CD14-positive monocyte (primary cell): ENCODE results near the gene ABTB1. TPM values are rescaled to one million over a fixed set of nuclear protein-coding genes. Genes with fewer than 3 reads are reported as not detected.

ENCODE experiments used
- DNase-seq, 3 donors: peaks; one replicate each; pipeline ENCODE4 v3.0.0-alpha.2; 2011 to 2022
- H2AFZ ChIP-seq: 2 replicates; pipeline ENCODE4 v1.6.0; 2012; ENCODE audit warnings: mild to moderate bottlenecking, low read depth, low read length, inconsistent platforms; ENCODE audit not compliant: insufficient read depth, poor library complexity, severe bottlenecking
- H3K27ac ChIP-seq, 2 donors: 1 replicate in 1 of 2; 2 replicates in 1 of 2; pipeline ENCODE4 v1.5.1; 2012 to 2013; ENCODE audit warnings: low read length in 2 of 2, control low read depth in 1 of 2, inconsistent platforms in 1 of 2, low read depth in 1 of 2, mild to moderate bottlenecking in 1 of 2
- H3K27me3 ChIP-seq, 2 donors: one replicate each; pipeline versions ENCODE4 v1.6.0 to v1.6.1; 2011 to 2013; ENCODE audit warnings: low read length in 2 of 2; ENCODE audit not compliant: control insufficient read depth in 2 of 2, insufficient read depth in 2 of 2
- H3K36me3 ChIP-seq, 2 donors: replicated peaks in 1 of 2; 1 replicate in 1 of 2; 2 replicates in 1 of 2; pipeline versions ENCODE4 v1.5.1 to v1.6.1; 2012 to 2013; ENCODE audit warnings: low read length in 2 of 2, control low read depth in 1 of 2, inconsistent platforms in 1 of 2, mild to moderate bottlenecking in 1 of 2; ENCODE audit not compliant: insufficient read depth in 2 of 2, control insufficient read depth in 1 of 2
- H3K4me1 ChIP-seq, 2 donors: 1 replicate in 1 of 2; 2 replicates in 1 of 2; pipeline versions ENCODE4 v1.5.1 to v1.6.1; 2012 to 2013; ENCODE audit warnings: low read length in 2 of 2, control low read depth in 1 of 2, inconsistent platforms in 1 of 2, mild to moderate bottlenecking in 1 of 2, moderate library complexity in 1 of 2; ENCODE audit not compliant: insufficient read depth in 2 of 2, control insufficient read depth in 1 of 2
- H3K4me2 ChIP-seq: replicated peaks from 2 replicates; pipeline ENCODE3; 2012; ENCODE audit warnings: low read length, moderate library complexity, mild to moderate bottlenecking; ENCODE audit not compliant: poor library complexity, severe bottlenecking; ENCODE audit errors: extremely low read depth
- H3K4me3 ChIP-seq, 3 experiments: fragments of 200-600 bp in 1 of 3; sonication (generic) in 1 of 3; replicated peaks in 1 of 3; 1 replicate in 2 of 3; 2 replicates in 1 of 3; pipeline ENCODE4 v1.5.1; 2011 to 2013; ENCODE audit warnings: low read length in 3 of 3, mild to moderate bottlenecking in 3 of 3, control low read depth in 2 of 3, low read depth in 2 of 3, inconsistent platforms in 1 of 3, moderate library complexity in 1 of 3
- H3K79me2 ChIP-seq: 2 replicates; pipeline ENCODE4 v1.6.0; 2012; ENCODE audit warnings: mild to moderate bottlenecking, control low read depth, inconsistent platforms, low read length, moderate library complexity; ENCODE audit not compliant: insufficient read depth
- H3K9ac ChIP-seq: 2 replicates; pipeline ENCODE4 v1.6.0; 2017; ENCODE audit warnings: low read length, mild to moderate bottlenecking; ENCODE audit not compliant: insufficient read depth, poor library complexity, severe bottlenecking
- H3K9me3 ChIP-seq, 2 donors: replicated peaks in 1 of 2; 1 replicate in 1 of 2; 2 replicates in 1 of 2; pipeline versions ENCODE4 v1.5.1 to v1.6.1; 2012 to 2013; ENCODE audit warnings: low read length in 2 of 2, control low read depth in 1 of 2; ENCODE audit not compliant: control insufficient read depth in 1 of 2, insufficient read depth in 1 of 2
- H4K20me1 ChIP-seq: 2 replicates; pipeline ENCODE4 v1.6.0; 2012; ENCODE audit warnings: mild to moderate bottlenecking, low read length, control low read depth, moderate library complexity; ENCODE audit not compliant: insufficient read depth
- H3K27ac Mint-ChIP-seq, 7 donors: one replicate each; pipeline ENCODE4 v1.8.0; 2020; ENCODE audit warnings: mild to moderate bottlenecking in 7 of 7, mixed read lengths in 7 of 7, moderate library complexity in 6 of 7, inconsistent platforms in 2 of 7
- H3K27me3 Mint-ChIP-seq, 3 donors: one replicate each; pipeline ENCODE4 v1.8.0; 2021 to 2022; ENCODE audit warnings: low read depth in 3 of 3, mild to moderate bottlenecking in 3 of 3, mixed read lengths in 3 of 3, moderate library complexity in 3 of 3, inconsistent platforms in 1 of 3
- H3K36me3 Mint-ChIP-seq, 2 donors: one replicate each; pipeline ENCODE4 v1.8.0; 2020; ENCODE audit warnings: mixed read lengths in 2 of 2, inconsistent platforms in 1 of 2, mild to moderate bottlenecking in 1 of 2
- H3K4me1 Mint-ChIP-seq: one replicate; pipeline ENCODE4 v1.8.0; 2020; ENCODE audit warnings: mild to moderate bottlenecking, mixed read lengths
- H3K4me3 Mint-ChIP-seq, 2 donors: one replicate each; pipeline ENCODE4 v1.8.0; 2020; ENCODE audit warnings: mild to moderate bottlenecking in 2 of 2, mixed read lengths in 2 of 2, moderate library complexity in 1 of 2
- H3K9me3 Mint-ChIP-seq, 7 donors: one replicate each; pipeline ENCODE4 v1.8.0; 2020 to 2022; ENCODE audit warnings: mixed read lengths in 7 of 7, mild to moderate bottlenecking in 6 of 7, moderate library complexity in 6 of 7, inconsistent platforms in 2 of 7
- CTCF ChIP-seq: fragments of 200-600 bp; IDR thresholded peaks from one replicate; pipeline ENCODE4 v1.8.0; 2022; ENCODE audit warnings: antibody characterized with exemption, mild to moderate bottlenecking
- WGBS: methylation state at CpG from one replicate; pipeline ENCODE4 v1.1.5; 2013; ENCODE audit warnings: missing lambda C conversion rate; ENCODE audit not compliant: insufficient coverage; 5-methylcytosine and 5-hydroxymethylcytosine counted together
- intact Hi-C, 2 donors: fragments of 100-400 bp; cut with micrococcal nuclease; formaldehyde crosslinking; loops; one replicate each; pipeline versions ENCODE4 v1.15.0 to v1.15.1; 2023
- polyA plus RNA-seq, 3 donors: library from polyadenylated mRNA; depleted of rRNA in 1 of 3; unstranded in 2 of 3; stranded (reverse) in 1 of 3; fragments of 300-500 nt in 2 of 3; fragments of >200 nt in 1 of 3; fragmentation: Illumina TruSeq in 2 of 3; gene quantifications; 1 replicate in 2 of 3; 2 replicates in 1 of 3; pipeline ENCODE4 v1.2.3, GENCODE V29; 2012 to 2021

Gene ABTB1
- polyA plus RNA-seq, 3 donors = 107 to 246 (median 118) TPM

GRCh38 chr3:127637971-127638370, 34.8 kb upstream of the ABTB1 start:
- no peaks in the 10 kb centered on the region for H3K4me1 ChIP-seq
- no peak overlapping the region for H3K27ac ChIP-seq
- H3K4me1 Mint-ChIP-seq = peaks cover 2% of the 10 kb centered on the region
- no peaks in the 10 kb centered on the region for H3K36me3 ChIP-seq
- H3K9me3 ChIP-seq = no peaks in the 10 kb centered on the region
- H3K27ac Mint-ChIP-seq = no peak overlapping the region
- intact Hi-C loops = loop anchor here in 1 of 2 donors (10.0 kb wide), 1 partner anchor 53 kb away; no protein-coding TSS in a partner anchor
- H3K79me2 ChIP-seq = no peaks in the 10 kb centered on the region
- H3K4me3 ChIP-seq = no peak overlapping the region
- no peaks in the 10 kb centered on the region for H3K36me3 Mint-ChIP-seq
- no peak for DNase-seq
- no peak overlapping the region for H3K4me2 ChIP-seq
- no peak overlapping the region for H3K9ac ChIP-seq
- peaks cover 0 to 4% (median 2%) of the 10 kb centered on the region in 3 donors for H3K27me3 Mint-ChIP-seq
- H3K9me3 Mint-ChIP-seq = no peaks in the 10 kb centered on the region
- no peaks in the 10 kb centered on the region for H3K27me3 ChIP-seq
- TF ChIP-seq CTCF = no peak
- no peak overlapping the region for H3K4me3 Mint-ChIP-seq
- H4K20me1 ChIP-seq = no peaks in the 10 kb centered on the region
- no peak overlapping the region for H2AFZ ChIP-seq

- WGBS = 92% methylated on average over 2 of the region's 5 CpGs
These were observed 33.3 kb upstream of the ABTB1 start for GRCh38 chr3:127639173-127640041.

More at GRCh38 chr3:127639173-127640041, 33.3 kb upstream of the ABTB1 start:
- Histone ChIP-seq H3K27me3 (no peaks in the 10 kb centered on the region), H3K9me3 (no peaks in the 10 kb centered on the region), H3K4me2 (no peak overlapping the region), H3K4me1 (peaks cover under 1 to 3% of the 10 kb centered on the region in 2 donors), H3K4me3 (no peak overlapping the region), H3K27ac (no peak overlapping the region), H3K79me2 (no peaks in the 10 kb centered on the region), H4K20me1 (no peaks in the 10 kb centered on the region), H2AFZ (no peak overlapping the region), H3K36me3 (no peaks in the 10 kb centered on the region), H3K9ac (no peak overlapping the region)
- peaks cover 0 to 4% (median 2%) of the 10 kb centered on the region in 3 donors for H3K27me3 Mint-ChIP-seq
- peaks cover 4% of the 10 kb centered on the region for H3K4me1 Mint-ChIP-seq
- no peaks in the 10 kb centered on the region for H3K9me3 Mint-ChIP-seq
- H3K27ac Mint-ChIP-seq = peak overlapping the region in 1 of 7 donors; percentile 14
- no peak overlapping the region for H3K4me3 Mint-ChIP-seq
- no peak for TF ChIP-seq CTCF
- intact Hi-C loops = loop anchor here in 1 of 2 donors (10.0 kb wide), 2 partner anchors 55 to 725 kb away; no protein-coding TSS in a partner anchor
- DNase-seq = no peak
- H3K36me3 Mint-ChIP-seq = no peaks in the 10 kb centered on the region
